ENCODE measurements around the gene NEB. TPM values are rescaled to one million over a fixed set of nuclear protein-coding genes. Genes with fewer than 3 reads are reported as not detected.

The NEB gene
- polyA plus RNA-seq, 1 of the 3 experiments (the other 2 are of a cell fraction): 0.02 TPM

- no peak overlapping the region for H3K4me3 ChIP-seq (ENCODE audit: low read depth in 2 of 2, low read length in 1 of 2)
- H2AFZ ChIP-seq (ENCODE audit: low read depth): no peak overlapping the region
- H3F3A ChIP-seq (replicated peaks; ENCODE audit: insufficient read depth): peaks cover 8% of the 10 kb centered on the region
- H3K27me3 ChIP-seq (ENCODE audit: insufficient read depth): no peaks in the 10 kb centered on the region
- DNase-seq: no peak
- H3K27ac ChIP-seq (ENCODE audit: low read depth in 2 of 2, low read length in 1 of 2): no peak overlapping the region
- CTCF ChIA-PET: no interaction called here
- peaks cover 52 to 54% of the 10 kb centered on the region in 2 experiments for H3K36me3 ChIP-seq (replicated peaks in 1 of 2; ENCODE audit: control insufficient read depth in 1 of 2, insufficient read depth in 2 of 2, low read length in 1 of 2)
- H3K79me2 ChIP-seq (ENCODE audit: insufficient read depth): peaks cover 4% of the 10 kb centered on the region; the same call in 1 of the 2 replicates
- TF ChIP-seq FOSL2 (IDR thresholded peaks at IDR 0.05; ENCODE audit: borderline replicate concordance, low read depth) (no peak), MAX (IDR thresholded peaks at IDR 0.05; ENCODE audit: low read depth) (no peak), ZBTB33 (IDR thresholded peaks at IDR 0.05; ENCODE audit: borderline replicate concordance, low read depth) (no peak), TEAD4 (IDR thresholded peaks at IDR 0.05; ENCODE audit: borderline replicate concordance, insufficient read depth) (no peak), ELF1 (IDR thresholded peaks at IDR 0.05) (no peak), USF1 (IDR thresholded peaks at IDR 0.05; ENCODE audit: borderline replicate concordance, low read depth) (no peak), FOXJ3 (CRISPR knock-in tag; IDR thresholded peaks at IDR 0.05) (no peak), CHD2 (IDR thresholded peaks at IDR 0.05; ENCODE audit: low read length, partially characterized antibody) (no peak), IRF3 (IDR thresholded peaks at IDR 0.05; ENCODE audit: low read depth, low read length) (no peak), TAF1 (IDR thresholded peaks at IDR 0.05; ENCODE audit: borderline replicate concordance, low read depth, low read length) (no peak), NRF1 (IDR thresholded peaks at IDR 0.05; ENCODE audit: low read depth, low read length) (no peak), GATA2 (CRISPR knock-in tag; IDR thresholded peaks at IDR 0.05) (no peak), RAD21 (IDR thresholded peaks at IDR 0.05; ENCODE audit: low read length) (no peak), RCOR1 (IDR thresholded peaks at IDR 0.05; ENCODE audit: low read length) (no peak)
- H3K9me2 ChIP-seq: no peaks in the 10 kb centered on the region
- H3K9ac ChIP-seq: no peak overlapping the region
- no peaks in the 10 kb centered on the region for H3K9me3 ChIP-seq
- no peaks in the 10 kb centered on the region for H4K20me1 ChIP-seq (ENCODE audit: insufficient read depth)
- WGBS (ENCODE audit: low lambda C conversion rate): 95% methylated on average over 5 of the region's 5 CpGs
- H3K4me1 ChIP-seq (ENCODE audit: control insufficient read depth in 1 of 2, insufficient read depth in 2 of 2, low read depth in 1 of 2, low read length in 1 of 2): 0 out of 4 replicates have a peak, but pooled peaks cover 0 to 7% of the 10 kb centered on the region in 2 experiments
- no peak overlapping the region for H3K4me2 ChIP-seq
- POLR2A ChIA-PET: no interaction called here
Observed at GRCh38 chr2:151481744-151482143, 252.5 kb downstream of the NEB start.

Measured in SK-N-SH (cell line).